ENCODE measurements around the gene PIP4K2A.
A peak's percentile ranks its signal among the peaks of the same experiment; 100 is the strongest.

Gene PIP4K2A

DNA sequence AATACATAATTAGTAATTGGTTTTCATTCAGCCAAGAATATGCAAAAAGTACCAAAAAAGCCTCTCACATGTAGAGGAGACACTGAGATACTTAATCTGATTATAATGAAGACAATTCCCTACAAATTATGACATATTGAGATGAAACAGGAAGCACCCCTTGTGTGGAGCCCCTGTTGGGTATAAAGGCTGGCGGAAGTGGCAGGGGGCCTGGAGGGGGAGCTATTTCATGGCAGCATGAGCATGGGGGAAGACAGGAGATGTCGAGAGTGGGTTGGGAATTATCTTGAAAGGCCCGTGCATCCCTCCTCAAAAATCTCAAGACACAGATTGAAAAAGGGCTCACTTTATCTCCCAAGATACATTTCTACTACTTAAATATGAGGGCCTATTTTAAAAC is 96.9 kb downstream of the PIP4K2A start:
- DNase-seq = no peak

DNA sequence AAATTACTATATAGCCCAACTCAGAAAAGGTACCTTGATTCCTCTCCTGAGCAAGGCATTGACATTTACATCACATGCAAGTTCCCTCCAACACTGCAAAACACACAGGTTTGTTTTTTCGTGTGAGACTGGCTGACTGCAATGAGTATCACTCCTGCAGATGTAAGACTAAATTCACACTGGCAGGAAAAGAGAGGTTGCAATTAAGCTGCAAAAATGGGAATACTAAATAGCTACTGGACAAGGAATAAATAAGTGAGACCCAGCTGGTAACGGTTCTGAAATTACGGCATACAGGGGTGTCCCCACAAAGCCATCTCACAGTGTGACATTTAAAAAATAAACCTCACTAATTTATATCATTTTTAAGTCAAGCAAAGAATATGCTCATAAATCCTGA is 97.3 kb downstream of the PIP4K2A start:
- DNase-seq = no peak

DNA sequence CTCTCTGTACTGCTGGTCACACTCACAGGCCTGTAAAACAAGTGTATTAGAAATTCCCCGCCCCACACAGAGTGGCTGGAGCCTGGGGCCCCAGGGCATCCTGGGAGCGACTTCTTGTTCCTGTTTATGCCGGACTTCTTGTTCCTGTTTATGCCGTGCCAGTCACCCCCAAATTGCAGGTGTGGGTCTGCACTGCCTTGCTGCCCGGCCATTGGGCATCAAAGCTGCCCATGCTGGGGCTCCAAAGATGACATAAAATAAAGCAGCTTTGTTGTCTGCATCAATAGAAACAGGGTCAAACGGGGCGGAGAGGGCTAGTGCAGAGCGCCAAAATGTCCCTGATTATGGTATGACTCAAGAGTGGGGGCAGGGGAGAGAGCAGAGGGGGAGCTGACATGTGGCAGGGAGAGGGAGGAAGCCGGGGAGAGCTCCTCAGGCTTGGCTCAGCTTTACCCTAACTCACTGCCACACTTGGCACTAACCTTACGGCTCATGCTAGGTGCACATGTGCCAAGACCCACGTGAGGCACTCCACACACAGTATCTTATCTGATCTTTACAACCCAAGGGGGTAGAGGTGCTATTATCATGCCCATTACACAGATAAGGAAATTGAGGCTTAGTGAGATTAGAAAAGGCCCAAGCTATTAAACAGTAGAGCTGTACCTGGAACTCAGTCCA is 98.4 kb downstream of the PIP4K2A start:
- peak; percentile 81 to 87 for DNase-seq

DNA sequence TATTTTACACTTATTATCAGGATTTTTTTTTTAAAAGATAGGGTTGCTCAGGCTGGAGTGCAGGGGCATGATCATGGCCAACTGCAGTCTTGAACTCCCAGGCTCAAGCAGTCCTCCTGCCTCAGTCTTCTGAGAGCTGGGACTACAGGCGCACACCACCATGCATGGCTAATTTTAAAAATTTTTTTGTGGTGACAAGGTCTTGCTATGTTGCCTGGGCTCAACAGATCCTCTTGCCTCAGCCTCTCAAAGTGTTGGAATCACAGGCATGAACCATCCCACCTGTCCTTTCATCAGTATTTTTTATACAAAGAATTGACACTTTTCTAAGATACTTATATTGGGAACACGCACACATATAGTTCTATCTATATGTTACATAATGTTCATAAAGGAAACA is 99.3 kb downstream of the PIP4K2A start:
- DNase-seq = no peak

DNA sequence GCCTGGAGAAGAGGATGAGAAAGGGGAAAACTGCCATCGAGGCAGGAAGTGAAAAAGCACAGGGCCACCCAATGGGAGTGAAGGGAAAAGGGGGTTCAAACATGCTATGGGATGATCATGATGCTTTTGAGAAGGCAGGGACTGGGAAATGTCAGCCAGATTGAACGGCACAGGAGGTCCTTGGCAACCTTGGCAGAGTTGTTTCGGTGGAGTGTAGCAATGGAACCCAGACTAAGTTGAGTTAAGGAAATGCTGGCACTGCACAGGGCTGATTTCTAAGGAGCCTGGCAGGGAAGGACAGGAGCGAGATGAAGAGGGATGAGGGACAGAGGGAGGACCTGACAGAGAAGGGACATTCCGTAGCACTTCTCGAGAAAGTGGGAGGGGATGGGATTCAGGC is 101.4 kb downstream of the PIP4K2A start:
- DNase-seq = no peak

DNA sequence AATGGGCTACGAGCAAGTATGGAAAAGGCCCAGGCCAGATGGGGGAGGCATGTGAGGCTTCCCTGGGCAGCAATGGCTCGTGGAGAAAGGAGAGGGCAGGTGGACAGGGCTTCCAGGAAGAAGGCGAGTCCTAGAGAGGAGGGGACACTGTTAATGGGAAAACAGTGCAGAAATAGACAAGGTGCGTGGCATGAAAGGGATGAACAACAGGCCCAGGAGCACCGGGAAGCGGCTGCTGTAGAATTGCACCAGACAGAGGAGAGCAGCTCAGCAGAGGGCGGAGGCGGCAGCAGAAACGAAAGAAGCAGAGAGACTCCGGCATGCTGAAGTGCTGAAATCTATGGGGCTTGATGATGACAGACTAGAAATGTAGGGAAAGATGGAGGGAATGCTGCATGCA is 102.1 kb downstream of the PIP4K2A start:
- no peak for DNase-seq

DNA sequence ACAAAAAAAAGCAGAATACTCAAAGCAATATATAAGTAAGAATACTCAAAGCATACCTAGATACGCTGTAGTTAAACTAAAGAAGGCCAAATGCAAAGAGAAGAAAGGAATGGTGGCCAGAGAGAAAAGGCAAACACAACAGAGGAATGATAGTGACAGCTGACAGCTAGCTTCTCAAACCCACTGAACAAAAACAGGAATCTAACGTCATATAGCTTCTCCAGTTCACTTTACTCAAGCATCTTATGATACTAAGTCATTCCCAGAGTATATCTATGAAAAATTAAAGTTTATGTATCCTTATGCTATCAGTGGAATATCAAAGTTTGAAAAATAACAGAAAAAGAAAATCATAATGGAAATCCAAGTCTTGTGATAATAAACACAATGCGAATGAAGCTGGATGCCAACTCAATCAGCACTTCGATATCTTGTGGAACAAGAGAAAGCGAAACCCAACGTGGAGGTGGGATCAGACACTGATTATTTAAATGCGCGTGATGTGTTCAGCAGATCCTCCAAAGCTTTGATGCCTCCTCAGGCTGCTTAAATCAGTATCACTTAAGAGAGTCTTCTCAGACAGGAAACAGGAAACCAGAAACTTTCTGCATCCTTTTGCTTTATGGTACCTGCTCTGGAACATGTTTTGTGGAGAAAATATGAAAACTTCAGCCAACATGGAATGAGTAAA is 102.8 kb downstream of the PIP4K2A start:
- DNase-seq = peak in 1 of 2 donors; percentile 15

DNA sequence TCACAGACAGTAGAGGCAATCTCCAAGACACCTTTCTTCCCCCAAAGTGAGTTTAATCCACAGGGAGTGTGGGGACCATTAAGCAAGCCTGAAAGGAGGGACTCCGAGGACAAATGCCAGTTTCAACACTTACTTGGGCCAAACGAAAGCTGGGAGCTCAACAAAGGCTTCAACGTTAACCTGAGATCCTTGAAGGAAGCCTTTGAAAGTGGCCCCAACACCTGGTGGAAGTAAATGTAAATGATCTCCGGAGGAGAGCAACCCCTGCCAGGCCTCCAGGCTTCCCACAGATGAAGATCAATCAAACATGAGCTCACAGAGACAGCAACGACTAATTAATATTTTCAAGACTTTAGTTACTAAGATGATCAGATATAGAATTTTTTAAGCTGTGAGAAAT is 103.8 kb downstream of the PIP4K2A start:
- DNase-seq = no peak

DNA sequence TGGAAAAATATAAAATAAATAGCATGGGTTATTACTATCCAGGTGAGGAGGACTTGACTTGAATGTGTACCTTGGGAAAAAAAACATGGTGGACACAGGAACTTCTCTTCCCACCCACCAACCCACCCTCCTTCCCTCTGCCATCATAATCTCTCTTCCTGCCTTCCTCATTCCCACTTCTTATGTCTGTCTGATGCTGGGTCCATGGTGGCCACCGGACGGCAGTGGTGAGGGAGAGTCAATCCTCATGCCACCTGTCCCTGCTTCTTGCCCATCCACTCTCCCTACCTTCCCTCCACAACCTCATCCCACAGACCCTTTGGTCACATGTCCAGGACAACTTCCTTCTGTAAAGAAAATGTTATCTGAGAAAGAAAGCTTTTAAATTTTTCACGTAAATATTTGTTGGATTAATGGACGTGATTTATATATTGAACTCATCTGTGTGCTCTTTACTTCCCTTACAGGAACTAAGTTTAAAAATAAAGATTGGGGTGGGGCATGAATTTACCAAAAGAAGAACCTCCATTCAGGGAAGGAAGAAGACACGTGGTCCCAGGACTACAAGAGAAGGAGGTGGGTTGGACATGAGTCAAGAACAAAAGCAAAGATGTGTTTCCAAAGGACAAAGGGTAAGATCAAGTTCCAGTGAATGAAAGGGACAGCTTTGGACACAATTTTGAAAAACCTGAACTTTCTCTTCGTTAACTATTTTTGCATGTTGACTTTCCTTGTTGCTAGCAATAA is 104.5 kb downstream of the PIP4K2A start:
- DNase-seq = peak; percentile 74 to 75

DNA sequence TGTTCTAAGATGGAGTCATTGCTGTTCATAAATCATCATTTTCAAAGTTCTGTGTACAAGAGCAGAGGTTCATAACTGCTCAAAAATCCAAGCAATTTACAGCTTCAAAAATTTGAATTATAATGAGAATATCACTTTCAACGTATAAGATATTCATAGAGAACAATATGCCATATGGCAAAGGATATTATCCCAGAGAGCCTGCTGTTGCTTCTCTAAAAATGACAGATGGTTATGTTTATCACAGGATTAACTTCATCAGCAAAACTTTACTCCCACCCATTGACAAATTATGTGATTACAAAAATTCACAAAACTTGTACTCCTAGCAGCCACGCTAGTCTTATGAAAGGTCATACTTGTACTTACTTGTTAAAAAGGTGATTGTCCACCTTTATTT is 105.1 kb downstream of the PIP4K2A start:
- no peak for DNase-seq

DNA sequence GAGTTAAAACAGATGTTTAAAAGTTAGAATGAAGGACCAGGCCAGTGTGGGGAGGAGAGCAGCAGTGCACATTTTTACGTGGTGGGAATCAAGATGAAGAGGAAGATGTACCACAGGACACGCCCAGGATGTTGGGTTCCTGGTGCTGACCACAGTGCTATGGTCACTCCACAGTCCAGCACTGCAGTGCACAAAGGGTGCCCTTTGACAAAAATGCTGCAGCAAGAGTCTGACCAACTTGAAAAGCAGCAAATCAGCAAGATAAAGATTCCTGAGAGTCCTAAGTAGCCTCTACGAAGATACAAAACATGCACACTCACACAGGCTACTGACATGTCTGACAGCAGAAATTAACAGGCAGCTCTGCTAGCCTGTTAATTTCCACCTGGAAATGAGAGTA is 107.1 kb downstream of the PIP4K2A start:
- no peak for DNase-seq

DNA sequence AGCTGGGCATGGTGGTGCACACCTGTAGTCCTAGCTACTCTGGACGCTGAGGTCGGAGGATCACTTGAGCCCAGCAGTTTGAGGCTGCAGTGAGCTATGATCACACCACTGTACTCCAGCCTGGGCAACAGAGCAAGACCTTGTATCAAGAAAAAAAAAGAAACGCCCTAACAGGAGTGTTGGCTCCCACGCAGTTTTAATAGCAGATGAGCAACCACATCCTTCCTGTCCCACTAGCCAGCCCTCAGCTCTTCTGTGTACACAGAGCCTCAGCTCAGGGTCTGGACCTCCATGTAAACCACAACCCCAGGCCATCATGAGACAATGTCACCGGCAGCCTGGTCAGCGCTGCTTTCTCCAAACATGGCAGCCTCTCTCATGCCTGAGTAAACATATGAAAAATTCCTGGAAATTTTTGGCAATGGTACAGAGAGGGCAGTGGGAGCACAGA is 108.2 kb downstream of the PIP4K2A start:
- DNase-seq = peak; percentile 88 to 89

DNA sequence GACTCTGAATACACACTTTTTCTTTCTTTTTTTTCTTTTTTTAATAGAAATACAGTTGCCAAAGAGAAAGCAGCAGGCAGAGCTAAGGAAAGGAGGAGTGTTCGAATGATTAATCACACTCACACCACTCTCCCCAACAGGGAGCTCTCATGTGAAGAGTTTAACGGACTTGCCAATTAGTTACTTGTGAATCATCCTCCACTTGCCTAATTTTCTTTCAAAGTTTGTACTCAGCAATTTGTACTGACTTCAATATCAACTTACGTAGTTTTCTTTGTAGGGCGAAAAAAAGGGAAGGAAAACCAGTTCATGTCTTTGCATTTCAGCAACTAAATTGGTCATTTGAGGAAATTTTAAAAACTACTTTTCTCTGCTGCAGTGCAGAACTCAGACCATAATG is 109.2 kb downstream of the PIP4K2A start:
- peak; percentile 83 to 97 for DNase-seq

DNA sequence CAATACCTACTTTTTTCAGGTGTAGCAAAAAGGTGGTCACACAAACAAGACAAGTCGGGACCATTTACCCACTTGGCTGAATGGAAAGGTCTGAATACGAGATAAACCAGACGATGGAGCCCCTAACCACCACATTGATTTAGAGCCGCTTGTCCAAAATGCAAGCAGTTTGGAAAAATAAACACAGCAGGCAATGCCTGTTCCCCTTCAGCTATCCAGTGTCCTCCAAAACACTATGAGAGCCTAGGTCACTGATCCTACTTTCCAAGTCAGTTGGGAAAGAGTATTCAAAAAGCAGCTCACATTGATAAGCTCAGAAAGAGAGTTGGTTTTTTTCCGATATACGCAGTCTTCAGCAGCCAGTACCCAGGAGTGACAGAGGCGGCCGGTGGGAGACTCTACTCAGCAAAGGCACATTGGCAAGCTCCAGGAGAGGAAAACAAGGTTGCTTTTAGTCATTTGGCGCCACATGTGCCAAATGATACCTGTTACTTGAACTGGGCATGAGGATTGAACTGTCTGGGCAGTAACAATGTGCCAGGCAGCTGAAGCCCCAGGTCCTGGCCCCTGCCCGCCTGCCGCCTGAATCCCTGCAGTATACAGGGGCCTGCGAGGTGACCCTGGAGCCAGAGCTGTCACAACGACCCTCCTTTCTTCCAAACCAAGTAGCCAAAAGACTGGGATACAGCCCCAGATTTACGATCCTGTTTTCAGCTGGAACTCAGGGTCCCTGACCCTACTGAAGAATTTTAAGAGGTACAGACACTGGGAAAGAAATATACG is 109.8 kb downstream of the PIP4K2A start:
- DNase-seq = no peak

DNA sequence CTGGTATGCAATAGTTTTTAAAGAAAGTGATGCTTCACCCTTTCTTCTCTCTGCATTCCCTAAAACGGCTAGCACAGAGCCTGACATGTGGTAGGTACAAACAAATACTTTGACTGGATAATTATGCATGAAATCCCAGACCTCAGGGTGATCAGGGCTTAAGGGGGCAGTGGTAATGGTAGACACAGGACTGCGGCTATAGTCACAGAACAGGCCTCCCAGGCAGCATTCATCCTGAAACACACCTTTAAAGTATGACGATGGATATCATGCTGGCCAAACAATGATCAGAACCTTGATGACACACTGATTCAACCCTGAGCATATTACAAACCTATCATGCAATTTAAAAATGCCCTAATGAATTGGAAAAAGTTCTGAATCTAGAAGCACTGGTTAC is 110.8 kb downstream of the PIP4K2A start:
- DNase-seq = no peak

DNA sequence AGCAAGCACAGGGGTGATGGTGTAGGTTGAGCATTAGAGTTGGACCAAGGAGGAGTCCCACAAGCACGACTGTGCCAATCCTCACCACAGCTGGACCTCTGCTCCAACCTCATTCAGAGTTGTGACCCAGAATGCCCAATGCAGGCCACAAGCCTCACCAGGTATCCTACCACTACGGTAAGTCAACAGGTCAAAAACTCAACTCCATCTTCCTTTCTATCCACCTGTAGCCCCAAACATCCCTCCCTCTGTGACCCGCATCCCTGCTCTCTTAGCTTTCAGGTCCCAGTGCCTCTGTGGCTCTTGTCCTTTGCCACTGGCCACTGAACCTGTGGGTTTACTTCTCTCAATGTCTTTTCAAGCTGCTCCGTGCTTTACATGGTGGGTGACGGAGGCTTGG is 112.8 kb downstream of the PIP4K2A start:
- no peak for DNase-seq

DNA sequence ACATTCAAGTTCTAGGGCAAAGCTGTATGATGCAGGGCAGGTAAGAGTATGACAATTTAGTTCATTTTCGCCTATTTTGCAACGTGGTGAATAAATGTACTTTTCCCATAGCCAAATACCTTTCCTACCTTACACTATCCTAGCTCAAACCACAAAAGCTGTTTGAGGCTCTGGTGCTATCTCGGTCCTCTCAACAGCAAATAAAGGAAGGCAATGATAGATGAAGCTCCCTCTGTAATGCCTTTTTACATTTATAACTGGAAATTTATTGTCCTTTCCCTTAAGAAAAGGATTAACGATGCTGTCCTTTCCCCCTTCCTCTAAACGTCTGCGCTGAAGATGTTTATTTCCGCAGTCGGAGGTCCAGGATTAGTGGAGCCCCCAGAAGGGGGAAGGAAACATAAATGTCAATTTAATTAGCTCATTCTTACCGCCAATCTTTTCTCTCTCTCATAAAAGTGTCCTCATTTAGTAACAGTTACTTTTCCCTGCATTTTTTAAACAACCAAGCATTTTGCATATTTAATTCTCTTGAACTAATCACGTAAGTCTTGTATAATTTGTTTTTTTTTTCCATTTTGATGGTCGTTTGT is 114.6 kb downstream of the PIP4K2A start:
- DNase-seq = no peak

DNA sequence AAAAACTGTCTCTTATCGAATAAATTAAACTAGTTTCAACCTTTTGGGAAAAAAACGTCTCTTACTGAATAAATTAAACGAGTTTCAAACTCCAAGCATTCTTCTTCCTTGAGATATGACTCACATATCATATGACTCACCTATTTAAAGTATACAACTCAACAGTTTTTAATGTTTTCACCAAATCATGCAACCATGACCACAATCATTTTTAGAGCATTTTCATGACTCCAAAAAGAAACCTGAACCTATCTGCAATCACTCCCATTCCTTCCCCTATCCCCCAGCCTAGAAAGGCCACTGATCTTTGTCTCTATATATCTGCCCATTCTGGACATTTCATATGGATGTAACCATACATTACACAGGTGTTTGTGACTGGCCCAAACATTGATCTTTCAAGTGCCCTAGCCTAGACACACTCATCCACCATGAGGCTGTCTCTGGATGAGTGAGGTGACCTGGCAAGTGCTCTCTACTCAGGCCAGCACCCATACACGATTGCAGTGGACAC is 115.3 kb downstream of the PIP4K2A start:
- DNase-seq = no peak

DNA sequence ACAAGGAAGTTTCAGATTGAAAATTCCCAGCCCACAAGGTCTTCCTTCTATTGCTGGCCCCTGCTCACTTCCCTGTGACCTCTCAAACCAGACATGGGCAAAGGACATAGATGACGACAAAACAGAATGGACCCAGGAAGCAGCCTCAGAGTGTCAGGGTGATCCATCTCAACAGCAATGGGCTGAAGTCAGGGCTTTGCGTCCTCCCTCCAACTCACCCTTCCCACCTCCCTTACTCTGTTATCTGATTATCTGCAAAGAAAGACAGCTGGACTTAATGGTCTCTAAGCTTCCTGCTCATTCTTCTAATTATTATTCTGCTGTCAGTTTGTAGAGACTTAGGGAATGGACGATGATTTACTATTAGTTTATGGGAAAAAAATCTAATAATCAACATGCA is 115.9 kb downstream of the PIP4K2A start:
- DNase-seq = peak; percentile 28 to 45

DNA sequence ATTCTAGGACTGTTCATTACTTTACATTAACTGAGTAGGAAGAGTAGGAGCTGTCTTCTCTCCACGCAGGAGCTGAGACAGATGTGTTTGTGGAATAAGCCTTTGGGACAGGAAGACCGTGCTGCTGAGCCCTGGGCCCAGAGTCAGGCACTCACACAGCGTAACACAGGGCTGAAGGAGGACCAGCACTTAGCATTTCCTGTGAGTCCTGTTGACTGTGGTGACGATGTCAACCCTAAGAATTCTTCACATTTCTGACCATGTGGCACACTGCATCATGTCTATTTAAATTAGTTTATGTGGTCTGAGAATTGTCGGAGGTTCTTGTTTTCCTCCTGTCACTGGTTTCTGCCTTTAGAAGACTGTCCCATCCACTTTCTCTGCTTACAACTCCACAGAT is 117.2 kb downstream of the PIP4K2A start:
- no peak for DNase-seq

DNA sequence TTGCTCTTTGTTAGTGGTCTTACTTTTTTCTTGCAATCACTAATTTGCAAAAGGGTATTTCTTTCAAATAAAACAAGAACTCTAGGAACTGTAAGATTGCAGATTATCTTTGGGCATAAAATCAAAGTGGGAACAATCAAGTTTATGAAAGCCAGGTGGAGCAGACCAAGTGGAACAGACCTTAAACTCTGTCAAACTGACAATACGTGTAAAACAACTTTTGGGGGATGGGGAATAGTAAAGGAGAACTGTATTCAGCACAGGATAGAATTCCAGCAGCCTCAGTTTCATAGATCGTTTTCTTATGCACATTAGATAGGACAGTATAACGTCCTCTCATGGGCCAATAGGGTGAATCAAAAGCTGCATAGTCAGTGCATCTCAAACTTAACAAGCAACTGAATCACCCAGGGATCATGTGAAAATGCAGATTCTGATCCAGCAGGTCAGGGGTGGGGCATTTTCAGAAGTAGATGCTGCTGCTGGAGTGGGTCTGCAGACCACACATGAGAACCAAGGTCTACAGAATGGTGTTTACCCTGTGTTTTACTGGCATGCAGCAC is 120.7 kb downstream of the PIP4K2A start:
- no peak for DNase-seq

DNA sequence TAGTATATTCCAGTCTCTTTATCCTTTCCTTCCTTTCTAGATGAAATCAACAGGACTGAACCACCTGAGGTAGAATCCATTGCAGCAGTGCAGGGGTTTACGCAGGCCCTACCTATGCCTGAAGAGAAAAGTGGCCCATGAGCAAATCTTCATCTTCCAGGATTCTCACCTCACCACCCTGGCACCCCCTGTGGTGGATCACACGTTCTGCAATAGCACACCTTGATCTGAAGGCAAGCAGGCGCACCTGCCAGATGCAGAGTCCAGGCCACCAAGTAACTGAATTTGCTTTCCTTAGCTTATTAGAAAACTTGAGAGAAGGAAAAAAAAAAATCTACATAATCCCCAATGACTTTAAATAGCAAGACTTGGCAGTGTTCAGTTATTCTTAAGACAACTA is 121.4 kb downstream of the PIP4K2A start:
- no peak for DNase-seq
